GM18867 (cell line): Measurements from ENCODE around the gene TMEM256.

Experiments
- ATAC-seq: cut with Tn5 transposase; IDR thresholded peaks from one replicate; pipeline ENCODE4 v1.9.1; 2021; ENCODE audit warnings: mild to moderate bottlenecking, moderate library complexity; ENCODE audit not compliant: unreplicated experiment

The TMEM256 gene

DNA sequence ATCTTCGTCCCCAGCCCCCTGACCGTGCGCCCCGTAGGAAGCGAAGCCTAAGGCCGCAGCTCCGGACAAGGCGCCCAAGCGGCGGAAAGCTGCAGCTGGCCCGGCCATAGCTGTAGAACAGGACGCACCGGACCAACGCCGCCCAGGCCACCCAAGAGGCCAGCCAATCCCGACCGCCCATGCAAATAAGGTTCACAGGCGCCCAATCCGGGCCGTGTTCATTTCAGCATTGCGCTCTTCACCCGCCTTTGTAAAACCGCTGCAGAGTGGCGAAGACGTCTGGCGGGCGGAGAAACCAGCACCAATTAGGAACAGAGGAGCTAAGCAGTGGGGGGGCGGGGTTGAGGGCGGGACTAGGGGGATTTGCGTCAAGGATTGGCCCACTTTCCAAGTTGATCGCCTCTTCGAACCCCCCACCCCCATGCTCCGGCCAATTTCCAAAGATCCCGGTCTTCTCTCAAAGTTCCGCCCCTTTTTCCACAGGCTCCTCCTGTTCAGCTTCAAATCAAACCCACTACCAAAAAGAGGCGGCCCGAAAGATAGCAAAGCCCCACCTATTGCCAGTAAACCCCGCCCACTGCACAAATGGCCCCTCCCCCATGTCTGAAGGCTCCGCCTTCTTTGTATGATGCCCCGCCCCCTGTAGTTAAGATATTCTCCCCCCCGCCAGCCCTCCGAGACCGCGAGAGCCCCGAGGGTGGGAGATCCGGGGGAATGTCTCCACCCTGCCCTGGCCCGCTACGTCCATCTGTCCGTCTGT, at the start of gene TMEM256:
TSS of gene TMEM256 (minus strand) at position 121 of the 760 bp plus-strand sequence. CDS start at position 108, 13 bp downstream.
- ATAC-seq: peak; percentile 90

DNA sequence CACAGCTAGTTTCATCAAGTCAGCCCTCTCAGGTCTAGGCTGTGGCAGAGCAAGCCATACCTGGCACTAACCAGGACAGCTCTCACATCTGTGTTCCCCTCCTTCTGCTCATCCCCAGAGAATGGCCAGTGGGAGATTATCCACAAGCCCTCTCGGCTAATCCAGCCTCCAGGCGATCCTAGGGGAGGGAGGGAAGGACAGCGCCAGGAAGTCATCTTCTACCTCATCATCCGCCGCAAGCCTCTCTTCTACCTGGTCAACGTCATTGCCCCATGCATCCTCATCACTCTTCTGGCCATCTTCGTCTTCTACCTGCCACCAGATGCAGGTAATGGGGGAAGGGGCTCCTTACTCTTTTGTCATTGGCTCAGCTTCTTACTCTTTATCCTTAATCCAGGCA, 44.6 kb upstream of the TMEM256 start:
- no peak for ATAC-seq

DNA sequence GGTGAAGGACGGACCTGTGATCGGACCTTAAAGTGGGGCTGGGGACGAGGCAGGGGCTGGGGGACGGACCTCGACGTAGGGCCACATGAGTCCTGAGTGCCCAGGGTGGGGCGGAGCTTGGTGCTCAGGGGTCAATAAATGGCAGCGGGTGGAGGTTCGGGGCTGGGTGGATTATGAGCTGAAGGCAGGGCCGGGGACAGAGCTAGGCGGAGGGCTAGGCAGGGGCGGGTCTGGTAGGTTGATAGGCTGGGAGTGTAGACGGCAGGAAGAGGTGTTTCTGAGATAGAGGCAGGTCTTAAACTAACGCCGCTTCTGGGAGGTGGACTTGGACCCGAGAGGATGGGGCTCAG, 41.7 kb upstream of the TMEM256 start:
- no peak for ATAC-seq

DNA sequence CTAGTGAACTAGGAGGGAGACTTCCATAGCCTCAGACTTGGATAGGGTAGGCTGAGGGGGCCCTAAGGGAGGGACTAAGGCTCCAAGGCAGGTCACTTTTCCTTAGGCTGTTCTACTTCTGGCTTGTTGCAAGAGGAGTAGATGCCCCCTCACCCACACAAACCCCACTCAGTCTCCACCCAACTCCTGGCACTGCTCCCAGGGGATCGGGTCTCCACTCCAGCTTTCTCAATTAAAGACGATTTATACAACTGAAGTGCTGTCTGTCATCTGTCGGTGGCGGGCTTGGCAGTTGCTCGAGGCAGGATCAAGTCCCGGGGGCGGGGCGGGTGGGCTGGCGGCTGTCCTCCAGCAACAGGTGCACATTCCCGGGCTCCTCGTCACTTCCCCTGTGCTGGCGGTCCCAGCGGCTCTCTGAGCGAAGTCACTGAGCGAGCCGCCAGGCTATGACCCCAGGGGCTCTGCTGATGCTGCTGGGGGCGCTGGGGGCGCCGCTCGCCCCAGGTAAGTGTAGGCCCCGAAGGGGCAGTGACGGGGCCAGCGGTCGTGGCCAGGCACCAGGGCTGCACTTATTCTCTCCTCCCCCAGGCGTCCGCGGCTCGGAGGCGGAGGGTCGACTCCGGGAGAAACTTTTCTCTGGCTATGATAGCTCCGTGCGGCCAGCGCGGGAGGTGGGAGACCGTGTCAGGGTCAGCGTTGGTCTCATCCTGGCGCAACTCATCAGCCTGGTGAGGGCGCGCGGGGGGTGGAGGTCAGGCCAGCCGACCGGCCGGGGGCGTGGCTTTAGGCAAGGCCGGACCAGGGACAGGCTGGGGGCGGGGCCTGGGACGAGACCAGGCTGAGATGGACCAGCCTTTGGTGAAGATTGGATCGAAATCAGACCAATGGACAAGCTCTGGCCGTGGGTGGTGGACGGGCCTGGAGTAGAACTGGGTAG, 41.1 kb upstream of the TMEM256 start, which contains the start of gene CHRNB1:
TSS of gene CHRNB1 (plus strand) at position 380 of the 937 bp plus-strand sequence. CDS start at position 447, 67 bp downstream.
- ATAC-seq: no peak

DNA sequence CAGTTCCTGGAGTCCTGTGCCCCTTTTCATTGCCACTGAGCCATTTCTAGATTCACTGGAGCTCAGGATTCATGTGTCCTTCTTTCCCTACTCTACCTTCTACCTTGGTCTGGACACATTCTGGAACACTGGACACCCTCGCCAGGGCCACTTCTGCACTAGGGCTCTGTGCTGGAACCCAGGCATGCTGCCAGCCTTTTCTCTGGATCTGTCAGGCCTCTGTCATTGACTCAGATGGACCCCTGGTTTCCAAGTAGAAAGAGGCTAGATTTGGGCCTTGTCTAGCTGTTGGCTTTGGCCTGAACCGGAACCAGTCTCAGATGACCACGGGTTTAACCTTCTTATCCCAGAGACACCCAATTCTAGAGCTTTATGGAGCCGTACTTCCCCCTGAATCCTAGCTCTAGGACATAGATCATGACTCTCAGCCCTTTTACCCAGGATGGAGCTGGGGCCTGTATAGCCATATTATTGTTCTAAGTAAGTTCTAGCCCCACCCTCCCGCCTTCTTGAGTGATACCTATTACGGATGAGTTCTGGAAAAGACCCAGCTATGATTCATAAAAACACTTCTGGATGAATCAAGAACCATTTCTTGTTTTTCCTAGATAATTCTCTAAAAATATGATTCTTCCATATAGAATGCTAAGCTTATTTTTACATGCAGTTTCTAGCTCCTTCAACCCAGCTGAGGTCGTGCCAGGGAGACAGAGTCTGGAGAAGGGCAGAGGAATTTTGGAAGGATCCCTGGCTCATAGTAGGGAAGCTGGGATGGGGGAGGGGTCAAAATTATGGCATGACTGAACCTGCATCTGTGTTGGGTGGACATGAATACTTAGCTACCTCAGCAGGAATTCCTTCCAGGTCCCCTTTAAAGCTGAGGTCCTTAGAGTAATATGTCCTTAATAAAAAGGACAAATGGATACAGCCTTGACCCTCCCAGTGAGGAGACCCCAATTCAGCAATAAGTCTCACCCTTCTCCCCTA, 39.9 kb upstream of the TMEM256 start:
- ATAC-seq: no peak

DNA sequence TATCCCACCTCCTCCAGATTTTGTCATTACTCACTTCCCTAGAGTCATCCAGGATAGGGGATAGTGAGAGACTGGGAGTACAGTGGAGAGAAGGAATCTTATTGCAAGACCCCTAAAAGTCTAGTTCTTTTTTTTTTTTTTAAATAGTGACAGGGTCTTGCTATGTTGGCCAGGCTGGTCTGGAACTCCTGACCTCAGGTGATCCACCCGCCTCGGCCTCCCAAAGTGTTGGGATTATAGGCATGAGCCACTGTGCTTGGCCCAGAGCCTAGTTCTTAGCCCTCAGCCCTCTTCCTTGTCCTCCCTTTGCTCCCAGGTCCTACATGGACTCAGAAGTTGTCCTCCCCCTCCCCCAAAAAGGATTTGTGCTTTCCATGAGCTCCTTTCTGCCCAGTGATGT, 38.2 kb upstream of the TMEM256 start:
- no peak for ATAC-seq

GRCh38 chr17:7441266-7441665, 37.4 kb upstream of the TMEM256 start:
- no peak for ATAC-seq

GRCh38 chr17:7440834-7441195, 36.9 kb upstream of the TMEM256 start:
- ATAC-seq: no peak

GRCh38 chr17:7440113-7440833, 36.4 kb upstream of the TMEM256 start:
- no peak for ATAC-seq

DNA sequence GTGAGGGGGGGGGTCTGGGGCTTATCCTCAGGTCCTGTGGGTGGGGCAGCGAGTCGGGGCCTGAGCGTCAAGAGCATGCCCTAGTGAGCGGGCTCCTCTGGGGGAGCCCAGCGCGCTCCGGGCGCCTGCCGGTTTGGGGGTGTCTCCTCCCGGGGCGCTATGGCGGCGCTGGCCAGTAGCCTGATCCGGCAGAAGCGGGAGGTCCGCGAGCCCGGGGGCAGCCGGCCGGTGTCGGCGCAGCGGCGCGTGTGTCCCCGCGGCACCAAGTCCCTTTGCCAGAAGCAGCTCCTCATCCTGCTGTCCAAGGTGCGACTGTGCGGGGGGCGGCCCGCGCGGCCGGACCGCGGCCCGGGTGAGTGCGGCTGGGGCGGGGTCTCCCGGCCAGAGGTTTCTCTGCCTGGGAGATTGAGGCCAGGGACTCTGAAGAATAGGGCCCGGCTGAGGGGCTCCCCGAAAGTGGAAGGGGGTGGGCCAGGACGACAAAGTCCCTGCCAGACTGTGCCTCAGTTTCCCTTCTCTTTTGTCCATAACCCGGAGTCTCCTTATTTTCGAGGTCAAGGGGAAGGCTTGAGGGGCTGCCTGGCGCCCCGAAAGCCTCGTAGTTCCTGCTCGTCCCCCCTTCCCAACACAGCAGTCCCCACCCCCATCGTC, 35.7 kb upstream of the TMEM256 start, which contains the start of gene FGF11:
TSS of gene FGF11 (plus strand) at position 51 of the 651 bp plus-strand sequence. CDS start at position 160, 109 bp downstream.
- no peak for ATAC-seq

- no peak for ATAC-seq
These were observed 35.0 kb upstream of the TMEM256 start for GRCh38 chr17:7438656-7439460.

- ATAC-seq: no peak
These were observed 34.2 kb upstream of the TMEM256 start for GRCh38 chr17:7437950-7438614.

GRCh38 chr17:7437369-7437863, 33.5 kb upstream of the TMEM256 start:
- ATAC-seq: no peak

DNA sequence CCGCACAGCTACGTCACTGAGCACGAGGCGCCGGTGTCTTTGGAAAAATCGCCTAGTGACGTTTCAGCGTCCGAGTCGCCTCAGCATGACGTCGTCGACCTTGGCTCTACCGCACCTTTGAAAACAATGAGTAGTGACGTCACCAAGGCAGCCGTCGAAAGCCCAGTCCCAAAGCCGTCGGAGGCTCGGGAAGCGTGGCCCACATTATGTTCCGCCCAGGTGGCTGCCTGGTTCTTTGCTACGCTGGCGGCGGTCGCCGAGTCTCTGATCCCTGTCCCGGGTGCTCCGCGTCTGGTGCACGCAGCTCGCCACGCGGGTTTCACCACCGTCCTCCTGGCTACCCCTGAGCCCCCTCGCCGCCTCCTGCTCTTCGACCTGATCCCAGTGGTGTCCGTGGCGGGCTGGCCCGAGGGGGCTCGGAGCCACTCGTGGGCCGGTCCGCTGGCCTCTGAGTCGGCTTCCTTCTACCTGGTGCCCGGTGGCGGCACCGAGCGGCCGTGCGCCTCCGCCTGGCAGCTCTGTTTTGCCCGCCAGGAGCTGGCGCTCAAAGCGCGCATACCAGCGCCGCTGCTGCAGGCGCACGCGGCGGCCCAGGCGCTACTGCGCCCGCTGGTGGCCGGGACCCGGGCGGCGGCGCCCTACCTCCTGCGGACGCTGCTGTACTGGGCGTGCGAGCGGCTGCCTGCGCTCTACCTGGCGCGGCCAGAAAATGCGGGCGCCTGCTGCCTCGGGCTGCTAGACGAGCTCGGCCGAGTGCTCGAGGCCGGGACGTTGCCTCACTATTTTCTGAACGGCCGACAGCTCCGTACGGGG, 32.9 kb upstream of the TMEM256 start:
- ATAC-seq: no peak

- ATAC-seq: peak; percentile 23
These were observed 32.0 kb upstream of the TMEM256 start for GRCh38 chr17:7435676-7436555.

- no peak for ATAC-seq
These were observed 28.4 kb upstream of the TMEM256 start for GRCh38 chr17:7432296-7432695.
